B cell (primary cell): ENCODE data around the gene NRIP3. TPM values are rescaled to one million over a fixed set of nuclear protein-coding genes. Genes with fewer than 3 reads are reported as not detected.

ENCODE experiments used
- ATAC-seq: fragments of 200-7000 bp; cut with Tn5 transposase; one replicate; pipeline ENCODE4 v1.10.0; 2021; ENCODE audit warnings: low read depth, mild to moderate bottlenecking, moderate number of reproducible peaks, moderate library complexity
- CTCF ChIA-PET: fragments of 350-600 bp; sonication (Branson Sonifier 250); formaldehyde crosslinking; loops from one replicate; lab custom pipeline; 2021; ENCODE audit warnings: antibody characterized with exemption, inconsistent platforms; lab: Charles Lee
- POLR2A ChIA-PET: fragments of 350-600 bp; sonication (Branson Sonifier 250); formaldehyde crosslinking; loops from one replicate; lab custom pipeline; 2021; ENCODE audit warnings: antibody characterized with exemption; lab: Charles Lee
- DNase-seq: peaks from one replicate; pipeline ENCODE4 v3.0.0; 2013
- H2AFZ ChIP-seq: 2 replicates; pipeline ENCODE4 v1.6.1; 2012; ENCODE audit warnings: mild to moderate bottlenecking, low read depth, low read length; ENCODE audit not compliant: insufficient read depth, poor library complexity, severe bottlenecking
- H3K27ac ChIP-seq, 2 donors: 1 replicate in 1 of 2; 2 replicates in 1 of 2; pipeline ENCODE4 v1.5.1; 2012 to 2013; ENCODE audit warnings: low read length in 2 of 2, mild to moderate bottlenecking in 2 of 2, moderate library complexity in 1 of 2
- H3K27me3 ChIP-seq, 4 experiments: fragments of 200-600 bp in 1 of 4; sonication (generic) in 1 of 4; replicated peaks in 1 of 4; 1 replicate in 2 of 4; 2 replicates in 2 of 4; pipeline versions ENCODE4 v1.6.1 to v1.7.0; 2013 to 2016; ENCODE audit warnings: low read length in 3 of 4, mild to moderate bottlenecking in 2 of 4, mixed read lengths in 1 of 4, moderate library complexity in 1 of 4; ENCODE audit not compliant: insufficient read depth in 4 of 4, control insufficient read depth in 3 of 4; ENCODE audit errors: control extremely low read depth in 1 of 4
- H3K36me3 ChIP-seq, 2 experiments: replicated peaks in 1 of 2; 1 replicate in 1 of 2; 2 replicates in 1 of 2; pipeline versions ENCODE4 v1.6.1 to v1.7.1; 2013; ENCODE audit warnings: low read length in 1 of 2; ENCODE audit not compliant: insufficient read depth in 2 of 2, control insufficient read depth in 1 of 2; ENCODE audit errors: control extremely low read depth in 1 of 2, extremely low read depth in 1 of 2
- H3K4me1 ChIP-seq, 2 donors: fragments of 200-600 bp in 1 of 2; sonication (generic) in 1 of 2; 1 replicate in 1 of 2; 2 replicates in 1 of 2; pipeline versions ENCODE4 v1.5.1 to v1.6.1; 2013 to 2017; ENCODE audit warnings: low read length in 2 of 2; ENCODE audit not compliant: control insufficient read depth in 2 of 2, insufficient read depth in 2 of 2
- H3K4me2 ChIP-seq: replicated peaks from 2 replicates; pipeline ENCODE3; 2012; ENCODE audit warnings: mild to moderate bottlenecking, low read depth, low read length; ENCODE audit not compliant: poor library complexity, severe bottlenecking
- H3K4me3 ChIP-seq, 5 experiments: fragments of 200-600 bp in 1 of 5; sonication (generic) in 1 of 5; 1 replicate in 3 of 5; 2 replicates in 2 of 5; pipeline versions ENCODE4 v1.5.1 to v1.7.0; 2011 to 2016; ENCODE audit warnings: low read length in 4 of 5, mild to moderate bottlenecking in 4 of 5, low read depth in 2 of 5, control low read depth in 1 of 5, moderate library complexity in 1 of 5; ENCODE audit not compliant: insufficient read depth in 1 of 5; ENCODE audit errors: control extremely low read depth in 1 of 5, extremely low read depth in 1 of 5
- H3K79me2 ChIP-seq: fragments of 200-600 bp; sonication (generic); one replicate; pipeline ENCODE4 v1.6.0; 2016; ENCODE audit warnings: low read length; ENCODE audit not compliant: control insufficient read depth, insufficient read depth
- H3K9ac ChIP-seq: fragments of 200-600 bp; sonication (generic); 2 replicates; pipeline ENCODE4 v1.6.1; 2017; ENCODE audit warnings: mild to moderate bottlenecking, low read length, moderate library complexity
- H3K9me3 ChIP-seq, 3 donors: one replicate each; pipeline versions ENCODE4 v1.6.1 to v1.7.1; 2013; ENCODE audit warnings: low read length in 2 of 3; ENCODE audit not compliant: control insufficient read depth in 2 of 3, insufficient read depth in 1 of 3; ENCODE audit errors: control extremely low read depth in 1 of 3
- H4K20me1 ChIP-seq: 2 replicates; pipeline ENCODE4 v1.6.0; 2012; ENCODE audit warnings: mild to moderate bottlenecking, low read length; ENCODE audit not compliant: insufficient read depth, control insufficient read depth, poor library complexity, severe bottlenecking
- H3K27ac Mint-ChIP-seq: one replicate; pipeline ENCODE4 v1.8.0; 2021; ENCODE audit warnings: mixed read lengths
- H3K27me3 Mint-ChIP-seq: one replicate; pipeline ENCODE4 v1.8.0; 2021; ENCODE audit warnings: mixed read lengths
- H3K4me1 Mint-ChIP-seq: one replicate; pipeline ENCODE4 v1.8.0; 2021; ENCODE audit warnings: mixed read lengths
- H3K4me3 Mint-ChIP-seq: one replicate; pipeline ENCODE4 v1.8.0; 2021; ENCODE audit warnings: mixed read lengths
- H3K9me3 Mint-ChIP-seq: one replicate; pipeline ENCODE4 v1.8.0; 2022; ENCODE audit warnings: mixed read lengths; ENCODE audit not compliant: insufficient read depth
- CTCF ChIP-seq: fragments of 200-600 bp; IDR thresholded peaks from one replicate; pipeline ENCODE4 v1.8.0; 2022; ENCODE audit warnings: antibody characterized with exemption, mild to moderate bottlenecking
- EZH2 ChIP-seq: IDR thresholded peaks from 2 replicates; pipeline ENCODE4 v1.6.1; 2012; ENCODE audit warnings: borderline replicate concordance, low read depth, mild to moderate bottlenecking, moderate library complexity, low read length; ENCODE audit not compliant: insufficient read depth, poor library complexity, severe bottlenecking
- WGBS: methylation state at CpG from one replicate; pipeline ENCODE4 v1.1.5; 2013; ENCODE audit warnings: missing lambda C conversion rate; ENCODE audit not compliant: insufficient coverage; 5-methylcytosine and 5-hydroxymethylcytosine counted together
- intact Hi-C: fragments of 100-400 bp; cut with micrococcal nuclease; formaldehyde crosslinking; loops from one replicate; pipeline ENCODE4 v1.10.0; 2022
- polyA plus RNA-seq: library from polyadenylated mRNA; depleted of rRNA; stranded (reverse); fragments of >200 nt; gene quantifications from 2 replicates; pipeline ENCODE4 v1.2.3, GENCODE V29; 2012
- total RNA-seq, 2 donors: library from RNA; stranded (reverse); fragments of 120-200 nt in 1 of 2; gene quantifications; 1 replicate in 1 of 2; 2 replicates in 1 of 2; pipeline versions ENCODE4 v1.2.3 to v1.2.4, GENCODE V29; 2013 to 2022

NRIP3 gene
- total and polyA plus RNA-seq, 2 donors (not counting 1 experiment from before 2014, with no cell fraction given) = 0.13 to 0.59 TPM

GRCh38 chr11:9039863-9040262 lies 36.1 kb upstream of the NRIP3 start:
- no peak for TF ChIP-seq CTCF
- TF ChIP-seq EZH2 = no peak
- no peaks in the 10 kb centered on the region for H3K4me1 ChIP-seq
- H3K4me3 ChIP-seq = no peak overlapping the region
- H4K20me1 ChIP-seq = no peaks in the 10 kb centered on the region
- no peak overlapping the region for H3K9ac ChIP-seq
- 95% methylated on average over 15 of the region's 19 CpGs for WGBS
- no peak for DNase-seq
- Mint-ChIP-seq H3K4me1 (no peaks in the 10 kb centered on the region), H3K4me3 (no peak overlapping the region), H3K27me3 (peaks cover 2% of the 10 kb centered on the region), H3K9me3 (no peaks in the 10 kb centered on the region), H3K27ac (no peak overlapping the region)
- no peak for ATAC-seq
- peaks cover 0 to 8% (median 0%) of the 10 kb centered on the region in 4 experiments for H3K27me3 ChIP-seq
- no peaks in the 10 kb centered on the region for H3K79me2 ChIP-seq
- POLR2A ChIA-PET = no interaction called here
- H3K4me2 ChIP-seq = no peak overlapping the region
- CTCF ChIA-PET = no interaction called here
- H3K27ac ChIP-seq = no peak overlapping the region
- intact Hi-C loops = no loop called here
- H3K36me3 ChIP-seq = no peaks in the 10 kb centered on the region
- H2AFZ ChIP-seq = no peak overlapping the region
- H3K9me3 ChIP-seq = no peaks in the 10 kb centered on the region

- no peak overlapping the region for H3K4me2 ChIP-seq
- no peaks in the 10 kb centered on the region for H3K4me1 ChIP-seq
- H4K20me1 ChIP-seq = no peaks in the 10 kb centered on the region
- no peak overlapping the region for H3K9ac ChIP-seq
- no peak overlapping the region for H2AFZ ChIP-seq
- no peak overlapping the region for H3K27ac ChIP-seq
- H3K36me3 ChIP-seq = no peaks in the 10 kb centered on the region
- WGBS = 70% methylated on average over 7 of the region's 9 CpGs
- no peaks in the 10 kb centered on the region for H3K9me3 Mint-ChIP-seq
- H3K9me3 ChIP-seq = no peaks in the 10 kb centered on the region
- POLR2A ChIA-PET = no interaction called here
- intact Hi-C loops = no loop called here
- H3K79me2 ChIP-seq = no peaks in the 10 kb centered on the region
- H3K4me3 ChIP-seq = no peak overlapping the region
- no peaks in the 10 kb centered on the region for H3K4me1 Mint-ChIP-seq
- CTCF ChIA-PET = interaction anchor here (0.9 kb wide), 1 partner anchor 12 kb away, joined by 5 read pairs; no protein-coding TSS in a partner anchor
- no peak overlapping the region for H3K27ac Mint-ChIP-seq
- peaks cover 4% of the 10 kb centered on the region for H3K27me3 Mint-ChIP-seq
- ATAC-seq (no peak), DNase-seq (no peak)
- TF ChIP-seq EZH2 (no peak), CTCF (no peak)
- peaks cover 0 to 8% (median 0%) of the 10 kb centered on the region in 4 experiments for H3K27me3 ChIP-seq
- no peak overlapping the region for H3K4me3 Mint-ChIP-seq
These were observed 35.4 kb upstream of the NRIP3 start for GRCh38 chr11:9039198-9039597.
